HepG2 (cell line): ENCODE measurements around the gene CDK2. TPM values are rescaled to one million over a fixed set of nuclear protein-coding genes. Genes with fewer than 3 reads are reported as not detected.

ENCODE experiments used
- ATF6 ChIP-seq: sonication (generic); formaldehyde crosslinking; conservative IDR thresholded peaks from 2 replicates; pipeline ENCODE4 v1.4.0; 2020; ENCODE audit warnings: missing genetic modification reagents
- CENPT ChIP-seq: sonication (generic); formaldehyde crosslinking; IDR thresholded peaks from 2 replicates; pipeline ENCODE4 v1.8.0; 2022; ENCODE audit warnings: low read depth, mild to moderate bottlenecking, moderate library complexity, missing genetic modification reagents
- DNMT1 ChIP-seq: sonication (generic); formaldehyde crosslinking; IDR thresholded peaks from 2 replicates; pipeline ENCODE4 v1.5.1; 2020; ENCODE audit warnings: mild to moderate bottlenecking, missing genetic modification reagents
- EZH2 ChIP-seq: conservative IDR thresholded peaks from 2 replicates; pipeline ENCODE4 v1.6.1; 2012; ENCODE audit warnings: mild to moderate bottlenecking, low read depth, low read length, moderate library complexity
- HOXA3 ChIP-seq: sonication (generic); formaldehyde crosslinking; IDR thresholded peaks from 2 replicates; pipeline ENCODE4 v1.5.0; 2020; ENCODE audit warnings: missing genetic modification reagents
- MAFG ChIP-seq: sonication (generic); formaldehyde crosslinking; IDR thresholded peaks from 2 replicates; pipeline ENCODE4 v1.5.1; 2020; ENCODE audit warnings: mild to moderate bottlenecking, missing genetic modification reagents
- NONO ChIP-seq, 2 experiments: fragments of 450-650 bp in 1 of 2; sonication (generic) in 1 of 2; formaldehyde crosslinking in 1 of 2; IDR thresholded peaks in 1 of 2; conservative IDR thresholded peaks in 1 of 2; 2 replicates each; pipeline versions ENCODE4 v1.6.1 to v1.8.0; 2017 to 2022; ENCODE audit warnings: mild to moderate bottlenecking in 1 of 2, missing genetic modification reagents in 1 of 2, moderate library complexity in 1 of 2
- PRDM15 ChIP-seq: sonication (generic); formaldehyde crosslinking; IDR thresholded peaks from 2 replicates; pipeline ENCODE4 v1.4.0; 2020; ENCODE audit warnings: missing genetic modification reagents
- STAT6 ChIP-seq: sonication (generic); formaldehyde crosslinking; IDR thresholded peaks from 2 replicates; pipeline ENCODE4 v1.4.0; 2020; ENCODE audit warnings: missing genetic modification reagents, mild to moderate bottlenecking, borderline replicate concordance
- WIZ ChIP-seq: sonication (generic); formaldehyde crosslinking; IDR thresholded peaks from 2 replicates; pipeline ENCODE4 v1.5.1; 2020; ENCODE audit warnings: mild to moderate bottlenecking, missing genetic modification reagents
- ZBTB14 ChIP-seq: sonication (generic); formaldehyde crosslinking; IDR thresholded peaks from 2 replicates; pipeline ENCODE4 v1.4.0; 2020; ENCODE audit warnings: missing genetic modification reagents
- ZNF138 ChIP-seq: sonication (generic); formaldehyde crosslinking; IDR thresholded peaks from 2 replicates; pipeline ENCODE4 v1.5.0; 2020; ENCODE audit warnings: mild to moderate bottlenecking, low read depth, missing genetic modification reagents
- ZNF414 ChIP-seq: sonication (generic); formaldehyde crosslinking; IDR thresholded peaks from 2 replicates; pipeline ENCODE4 v1.5.0; 2020; ENCODE audit warnings: missing genetic modification reagents
- ZNF496 ChIP-seq: sonication (generic); formaldehyde crosslinking; IDR thresholded peaks from 2 replicates; pipeline ENCODE4 v1.8.1; 2023; ENCODE audit warnings: mild to moderate bottlenecking, moderate library complexity, missing genetic modification reagents; ENCODE audit not compliant: insufficient replicate concordance
- ZNF605 ChIP-seq: sonication (generic); formaldehyde crosslinking; IDR thresholded peaks from 2 replicates; pipeline ENCODE4 v1.8.0; 2022; ENCODE audit warnings: mild to moderate bottlenecking, missing genetic modification reagents
- ZNF841 ChIP-seq: sonication (generic); formaldehyde crosslinking; IDR thresholded peaks from 2 replicates; pipeline ENCODE4 v1.8.1; 2023; ENCODE audit warnings: missing genetic modification reagents, borderline replicate concordance
- polyA plus RNA-seq, 8 experiments: library from polyadenylated mRNA; depleted of rRNA in 3 of 8; stranded (reverse) in 7 of 8; unstranded in 1 of 8; fragments of >200 nt; fragmentation: Illumina TruSeq in 4 of 8; extraction: Trizol in 4 of 8; gene quantifications; 2 replicates each; pipeline versions ENCODE4 v1.2.1 to v1.2.3, GENCODE V29; 2011 to 2016; ENCODE audit warnings: low read depth in 4 of 8, missing spikeins in 1 of 8, mixed read lengths in 1 of 8; ENCODE audit not compliant: insufficient read depth in 1 of 8
- total RNA-seq, 5 experiments: library from RNA; depleted of rRNA; stranded (reverse); fragments of >200 nt; fragmentation: Illumina TruSeq; extraction: Trizol; gene quantifications; 2 replicates each; pipeline ENCODE4 v1.2.3, GENCODE V29; 2016; ENCODE audit warnings: low read depth in 1 of 5
- TF ChIP-seq, protein P1 (sequence below): IDR thresholded peaks from 2 replicates; pipeline ENCODE4 v1.6.1; 2016; ENCODE audit warnings: missing genetic modification reagents, missing compliant biosample characterization

Gene CDK2
- total and polyA plus RNA-seq, 2 of the 13 experiments (the other 11 are each of a cell fraction or from before 2014, with no cell fraction given) = 47.5 to 52.6 TPM

DNA sequence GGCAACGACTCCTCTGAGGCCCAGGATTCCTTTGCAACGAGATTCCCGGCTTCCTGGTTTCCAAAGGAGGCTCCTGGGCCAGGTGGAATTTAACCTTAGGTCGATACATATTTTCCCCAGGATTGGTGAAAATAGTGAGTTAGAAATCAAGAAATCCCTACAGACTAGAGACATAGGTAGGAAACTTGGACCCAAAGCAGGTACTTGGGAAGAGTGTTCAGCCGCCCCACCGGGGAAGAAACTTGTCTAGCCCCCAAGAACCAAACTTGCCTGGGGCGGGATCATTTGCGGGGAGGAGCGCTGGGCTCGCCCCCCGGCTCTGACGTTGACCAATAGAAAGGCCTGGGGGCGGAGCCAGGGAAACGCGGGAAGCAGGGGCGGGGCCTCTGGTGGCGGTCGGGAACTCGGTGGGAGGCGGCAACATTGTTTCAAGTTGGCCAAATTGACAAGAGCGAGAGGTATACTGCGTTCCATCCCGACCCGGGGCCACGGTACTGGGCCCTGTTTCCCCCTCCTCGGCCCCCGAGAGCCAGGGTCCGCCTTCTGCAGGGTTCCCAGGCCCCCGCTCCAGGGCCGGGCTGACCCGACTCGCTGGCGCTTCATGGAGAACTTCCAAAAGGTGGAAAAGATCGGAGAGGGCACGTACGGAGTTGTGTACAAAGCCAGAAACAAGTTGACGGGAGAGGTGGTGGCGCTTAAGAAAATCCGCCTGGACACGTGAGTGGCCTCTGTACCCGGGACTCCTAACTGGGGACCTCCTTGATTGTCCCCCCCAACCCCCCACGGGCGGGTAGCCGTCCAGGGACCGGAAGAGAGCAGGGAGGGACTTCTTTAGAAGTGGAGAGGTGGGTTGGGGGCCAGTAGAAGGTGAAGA, at the start of gene CDK2 (continued):
- TF ChIP-seq ATF6 (CRISPR knock-in tag) (no peak), MAFG (CRISPR knock-in tag) (no peak), CENPT (CRISPR knock-in tag) (no peak), PRDM15 (CRISPR knock-in tag) (no peak), ZNF414 (CRISPR knock-in tag) (no peak), ZNF841 (CRISPR knock-in tag) (no peak), ZBTB14 (no peak), ZNF138 (no peak), STAT6 (CRISPR knock-in tag) (no peak), ZNF605 (CRISPR knock-in tag) (peak; percentile 62; the same call in 1 of the 2 replicates), NONO (IDR thresholded peaks at IDR 0.05) (no peak), NONO (CRISPR knock-in tag; conservative IDR thresholded peaks at IDR 0.05) (no peak; the same call in 1 of the 2 replicates), EZH2 (no peak), HOXA3 (CRISPR knock-in tag) (no peak), ZNF496 (CRISPR knock-in tag) (no peak), WIZ (CRISPR knock-in tag) (no peak), DNMT1 (no peak)
- TF ChIP-seq, protein P1, sequence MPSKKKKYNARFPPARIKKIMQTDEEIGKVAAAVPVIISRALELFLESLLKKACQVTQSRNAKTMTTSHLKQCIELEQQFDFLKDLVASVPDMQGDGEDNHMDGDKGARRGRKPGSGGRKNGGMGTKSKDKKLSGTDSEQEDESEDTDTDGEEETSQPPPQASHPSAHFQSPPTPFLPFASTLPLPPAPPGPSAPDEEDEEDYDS = peak; percentile 52; the same call in 1 of the 2 replicates
